Measurements from ENCODE around the gene SH3PXD2A.

DNA sequence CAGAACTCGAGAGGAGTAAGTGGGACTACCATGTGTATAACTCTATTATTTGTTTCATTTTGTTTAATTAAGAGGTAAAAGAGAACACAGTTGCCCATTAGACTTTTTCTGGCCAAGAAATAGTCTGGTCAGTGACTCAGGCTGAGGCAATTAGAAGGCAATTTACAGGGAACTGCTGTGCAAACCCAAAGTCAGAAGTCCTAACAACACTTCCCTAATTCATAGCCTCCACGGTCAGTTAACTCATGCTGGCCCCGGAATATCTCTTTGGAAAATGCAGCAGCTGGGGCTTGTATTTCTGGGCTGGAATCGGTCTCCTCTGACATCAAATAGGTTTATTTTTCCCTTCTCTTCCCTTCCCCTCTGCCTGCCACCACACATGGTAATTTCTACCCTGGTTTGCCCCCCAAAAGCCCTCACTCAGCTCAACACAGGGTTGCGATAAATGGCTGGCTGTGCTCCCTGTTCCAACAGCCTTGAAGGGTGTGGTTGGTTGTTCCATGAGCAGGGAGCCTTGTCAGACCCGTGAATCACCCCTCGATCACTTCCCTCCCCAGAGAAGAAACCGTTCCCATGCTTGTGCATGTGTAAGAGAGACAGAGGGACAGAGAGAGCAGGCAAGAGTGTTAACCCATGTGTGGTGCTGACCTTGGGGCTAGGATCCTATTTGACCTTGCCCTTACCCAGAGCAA lies 5.3 kb downstream of the SH3PXD2A start:
- TF ChIP-seq, protein P1, sequence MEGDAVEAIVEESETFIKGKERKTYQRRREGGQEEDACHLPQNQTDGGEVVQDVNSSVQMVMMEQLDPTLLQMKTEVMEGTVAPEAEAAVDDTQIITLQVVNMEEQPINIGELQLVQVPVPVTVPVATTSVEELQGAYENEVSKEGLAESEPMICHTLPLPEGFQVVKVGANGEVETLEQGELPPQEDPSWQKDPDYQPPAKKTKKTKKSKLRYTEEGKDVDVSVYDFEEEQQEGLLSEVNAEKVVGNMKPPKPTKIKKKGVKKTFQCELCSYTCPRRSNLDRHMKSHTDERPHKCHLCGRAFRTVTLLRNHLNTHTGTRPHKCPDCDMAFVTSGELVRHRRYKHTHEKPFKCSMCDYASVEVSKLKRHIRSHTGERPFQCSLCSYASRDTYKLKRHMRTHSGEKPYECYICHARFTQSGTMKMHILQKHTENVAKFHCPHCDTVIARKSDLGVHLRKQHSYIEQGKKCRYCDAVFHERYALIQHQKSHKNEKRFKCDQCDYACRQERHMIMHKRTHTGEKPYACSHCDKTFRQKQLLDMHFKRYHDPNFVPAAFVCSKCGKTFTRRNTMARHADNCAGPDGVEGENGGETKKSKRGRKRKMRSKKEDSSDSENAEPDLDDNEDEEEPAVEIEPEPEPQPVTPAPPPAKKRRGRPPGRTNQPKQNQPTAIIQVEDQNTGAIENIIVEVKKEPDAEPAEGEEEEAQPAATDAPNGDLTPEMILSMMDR (IDR thresholded peaks at IDR 0.05; ENCODE audit: borderline replicate concordance, extremely low read depth, low read length, poor library complexity, severe bottlenecking), result no peak
- TF ChIP-seq EZH2 (IDR thresholded peaks at IDR 0.05; ENCODE audit: borderline replicate concordance, low read depth, low read length, severe bottlenecking), result no peak

Measured in DND-41 (cell line).